MM.1S (cell line): ENCODE data around the gene SLC4A1AP.

ENCODE experiments used
- EZH2 ChIP-seq: fragments of 300-600 bp; sonication (generic); optimal IDR thresholded peaks from 2 replicates; pipeline ENCODE3; 2017; ENCODE audit warnings: low read depth, mild to moderate bottlenecking, antibody characterized with exemption, low read length, mixed read lengths
- EZH2phosphoT487 ChIP-seq: fragments of 300-600 bp; sonication (generic); IDR thresholded peaks from 2 replicates; pipeline ENCODE4 v1.6.1; 2018; ENCODE audit warnings: antibody characterized with exemption, low read length
- TF ChIP-seq, protein P1 (sequence below): fragments of 300-600 bp; sonication (generic); IDR thresholded peaks from 2 replicates; pipeline ENCODE4 v1.5.1; 2016; ENCODE audit warnings: antibody characterized with exemption, low read length, mixed read lengths

GRCh38 chr2:27715318-27716210, 51.9 kb downstream of the SLC4A1AP start:
- TF ChIP-seq, protein P1, sequence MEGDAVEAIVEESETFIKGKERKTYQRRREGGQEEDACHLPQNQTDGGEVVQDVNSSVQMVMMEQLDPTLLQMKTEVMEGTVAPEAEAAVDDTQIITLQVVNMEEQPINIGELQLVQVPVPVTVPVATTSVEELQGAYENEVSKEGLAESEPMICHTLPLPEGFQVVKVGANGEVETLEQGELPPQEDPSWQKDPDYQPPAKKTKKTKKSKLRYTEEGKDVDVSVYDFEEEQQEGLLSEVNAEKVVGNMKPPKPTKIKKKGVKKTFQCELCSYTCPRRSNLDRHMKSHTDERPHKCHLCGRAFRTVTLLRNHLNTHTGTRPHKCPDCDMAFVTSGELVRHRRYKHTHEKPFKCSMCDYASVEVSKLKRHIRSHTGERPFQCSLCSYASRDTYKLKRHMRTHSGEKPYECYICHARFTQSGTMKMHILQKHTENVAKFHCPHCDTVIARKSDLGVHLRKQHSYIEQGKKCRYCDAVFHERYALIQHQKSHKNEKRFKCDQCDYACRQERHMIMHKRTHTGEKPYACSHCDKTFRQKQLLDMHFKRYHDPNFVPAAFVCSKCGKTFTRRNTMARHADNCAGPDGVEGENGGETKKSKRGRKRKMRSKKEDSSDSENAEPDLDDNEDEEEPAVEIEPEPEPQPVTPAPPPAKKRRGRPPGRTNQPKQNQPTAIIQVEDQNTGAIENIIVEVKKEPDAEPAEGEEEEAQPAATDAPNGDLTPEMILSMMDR: no peak
- no peak for TF ChIP-seq EZH2
- no peak for TF ChIP-seq EZH2phosphoT487
